GM19238 (cell line): ENCODE measurements around the gene CACHD1.
"Not testable (repeated sequence)": the region's sequence is repeated elsewhere in the genome, so short reads cannot be mapped to it uniquely, and the experiment has no call there.

Experiments
- DNase-seq: peaks from one replicate; pipeline ENCODE4 v3.0.0; 2011; ENCODE audit warnings: low spot score; ENCODE audit not compliant: insufficient read length

The CACHD1 gene

GRCh38 chr1:64584479-64584878 is 114.5 kb downstream of the CACHD1 start:
- DNase-seq, result no peak

GRCh38 chr1:64588876-64589275 is 118.9 kb downstream of the CACHD1 start:
- DNase-seq, result no peak

- no peak for DNase-seq
These were observed 120.4 kb downstream of the CACHD1 start for GRCh38 chr1:64590316-64590715.

GRCh38 chr1:64594446-64594845 is 124.5 kb downstream of the CACHD1 start:
- DNase-seq, result no peak

- no peak for DNase-seq
These were observed 126.1 kb downstream of the CACHD1 start for GRCh38 chr1:64595871-64596515.

GRCh38 chr1:64597113-64597512 is 127.2 kb downstream of the CACHD1 start:
- DNase-seq, result no peak

- DNase-seq, result no peak
These were observed 128.2 kb downstream of the CACHD1 start for GRCh38 chr1:64598100-64598571.

GRCh38 chr1:64599242-64599641 is 129.3 kb downstream of the CACHD1 start:
- no peak for DNase-seq

GRCh38 chr1:64601207-64601606 is 131.3 kb downstream of the CACHD1 start:
- DNase-seq, result no peak

- no peak for DNase-seq
These were observed 138.2 kb downstream of the CACHD1 start for GRCh38 chr1:64608005-64608650.

- no peak for DNase-seq
These were observed 138.7 kb downstream of the CACHD1 start for GRCh38 chr1:64608651-64609048.

GRCh38 chr1:64610950-64611349 is 141.0 kb downstream of the CACHD1 start:
- not testable (repeated sequence) for DNase-seq

- DNase-seq, result no peak
These were observed 146.1 kb downstream of the CACHD1 start for GRCh38 chr1:64616039-64616438.

GRCh38 chr1:64623750-64624191 is 153.8 kb downstream of the CACHD1 start:
- no peak for DNase-seq

- no peak for DNase-seq
These were observed 154.3 kb downstream of the CACHD1 start for GRCh38 chr1:64624218-64624713.

GRCh38 chr1:64624808-64625207 is 154.9 kb downstream of the CACHD1 start:
- DNase-seq, result no peak

GRCh38 chr1:64630611-64631010 is 160.7 kb downstream of the CACHD1 start:
- no peak for DNase-seq

- DNase-seq, result no peak
These were observed 161.6 kb downstream of the CACHD1 start for GRCh38 chr1:64631346-64632034.

GRCh38 chr1:64632936-64633335 is 163.0 kb downstream of the CACHD1 start:
- no peak for DNase-seq

GRCh38 chr1:64645735-64646134 is 175.8 kb downstream of the CACHD1 start:
- no peak for DNase-seq

- no peak for DNase-seq
These were observed 180.5 kb downstream of the CACHD1 start for GRCh38 chr1:64650411-64650810.

- no peak for DNase-seq
These were observed 181.9 kb downstream of the CACHD1 start for GRCh38 chr1:64651841-64652240.
